ENCODE results near the gene LAD1. TPM values are rescaled to one million over a fixed set of nuclear protein-coding genes. Genes with fewer than 3 reads are reported as not detected.

The LAD1 gene
- total and polyA plus RNA-seq, 2 of the 4 experiments (the other 2 are of a cell fraction): under 0.01 to 0.07 TPM

DNA sequence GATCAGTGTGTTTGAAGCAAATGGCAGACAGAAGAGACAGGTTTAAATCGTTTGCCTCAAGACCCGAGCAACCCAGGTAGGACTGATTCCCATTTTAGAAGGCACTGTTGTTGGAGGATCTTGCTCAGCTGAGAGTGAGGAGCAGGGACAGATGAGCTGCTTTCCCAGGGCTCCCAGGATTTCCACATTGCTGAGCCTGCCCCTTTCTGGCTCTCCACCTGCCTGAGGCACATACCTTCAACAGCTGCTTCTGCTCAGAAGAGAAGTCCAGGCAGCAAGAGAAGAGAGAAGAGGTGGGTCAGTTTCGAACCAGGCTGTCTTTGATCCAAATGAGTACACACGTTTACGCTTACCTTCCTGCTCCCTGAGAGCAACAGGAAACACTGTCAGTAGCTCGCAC, 27.3 kb downstream of the LAD1 start:
- Histone ChIP-seq H3K27ac (ENCODE audit: insufficient read depth, low read length) (no peak overlapping the region), H3K4me2 (ENCODE audit: low read depth, low read length) (no peak overlapping the region), H3K18ac (ENCODE audit: low read depth, low read length) (no peak overlapping the region), H2BK5ac (ENCODE audit: low read depth, low read length, poor library complexity, severe bottlenecking) (no peak overlapping the region), H3K27me3 (ENCODE audit: control insufficient read depth, insufficient read depth, low read length) (peaks cover 91% of the 10 kb centered on the region), H4K8ac (ENCODE audit: low read depth in 2 of 2, low read length in 2 of 2) (no peak overlapping the region), H3K4ac (ENCODE audit: low read depth, low read length) (no peak overlapping the region), H3K9me3 (ENCODE audit: control insufficient read depth, insufficient read depth, low read length) (no peaks in the 10 kb centered on the region; the same call in 1 of the 2 replicates), H2AK5ac (ENCODE audit: low read depth, low read length) (no peak overlapping the region), H4K5ac (ENCODE audit: low read depth, low read length) (no peak overlapping the region), H3K79me1 (ENCODE audit: low read depth in 1 of 2, low read length in 2 of 2) (no peaks in the 10 kb centered on the region), H3K14ac (replicated peaks; ENCODE audit: low read depth, low read length) (no peak overlapping the region), H2BK20ac (ENCODE audit: low read depth, low read length) (no peak overlapping the region), H2BK15ac (ENCODE audit: low read depth, low read length) (no peak overlapping the region), H4K91ac (ENCODE audit: insufficient read depth, low read depth, low read length) (no peak overlapping the region), H3K36me3 (ENCODE audit: control insufficient read depth, insufficient read depth, low read length) (no peaks in the 10 kb centered on the region), H3K56ac (ENCODE audit: extremely low read depth, insufficient read depth, low read length) (no peak overlapping the region), H3K9ac (ENCODE audit: low read depth, low read length) (no peak overlapping the region), H4K20me1 (ENCODE audit: insufficient read depth, low read length) (no peaks in the 10 kb centered on the region), H3K23ac (ENCODE audit: low read depth, low read length) (no peak overlapping the region), H3K4me1 (ENCODE audit: control insufficient read depth, insufficient read depth, low read length) (peaks cover 5% of the 10 kb centered on the region; the same call in 1 of the 2 replicates), H2AFZ (replicated peaks; ENCODE audit: low read length, poor library complexity) (no peak overlapping the region), H3K4me3 (ENCODE audit: insufficient read depth, low read depth, low read length) (no peak overlapping the region), H2BK120ac (ENCODE audit: low read depth, low read length) (no peak overlapping the region), H3K9me1 (ENCODE audit: insufficient read depth, low read length) (no peaks in the 10 kb centered on the region; the same call in 1 of the 2 replicates), H2AK9ac (replicated peaks; ENCODE audit: low read depth, low read length, poor library complexity) (no peak overlapping the region)
- ChIA-PET POLR2A (ENCODE audit: unreplicated experiment) (no interaction called here), CTCF (interaction anchor here (0.6 kb wide), 2 partner anchors 15 to 831 kb away, joined by 3 read pairs; no protein-coding TSS in a partner anchor)
- no peak for DNase-seq
- in situ Hi-C loops (cut with MboI; ENCODE audit: low sequenced_read_pairs): no loop called here
- WGBS, 2 experiments (ENCODE audit: extremely low coverage in 2 of 2, insufficient read length in 1 of 2): 90% methylated on average over 2 of the region's 6 CpGs; no CpG with 5 or more reads in 1 of the 2 experiments
- dilution Hi-C loops (cut with HindIII; ENCODE audit: low sequenced_read_pairs, unreplicated experiment): no loop called here
- ATAC-seq (ENCODE audit: low read depth): no peak
- TF ChIP-seq POLR2A (IDR thresholded peaks at IDR 0.05; ENCODE audit: low read depth, low read length) (no peak), CHD1 (IDR thresholded peaks at IDR 0.05; ENCODE audit: low read depth, low read length) (no peak), BHLHE40 (IDR thresholded peaks at IDR 0.05; ENCODE audit: low read depth, low read length) (no peak), NFE2L2 (IDR thresholded peaks at IDR 0.05; ENCODE audit: low read depth, low read length) (no peak), MXI1 (IDR thresholded peaks at IDR 0.05; ENCODE audit: borderline replicate concordance, low read depth, low read length) (no peak), CEBPB (IDR thresholded peaks at IDR 0.05; ENCODE audit: low read depth, low read length) (no peak), MAFK (IDR thresholded peaks at IDR 0.05; ENCODE audit: low read depth, low read length) (no peak), FOS (IDR thresholded peaks at IDR 0.05; ENCODE audit: low read depth, low read length) (no peak), RFX5 (IDR thresholded peaks at IDR 0.05; ENCODE audit: low read depth, low read length) (no peak), SMC3 (IDR thresholded peaks at IDR 0.05; ENCODE audit: low read depth, low read length) (no peak), RCOR1 (IDR thresholded peaks at IDR 0.05; ENCODE audit: insufficient replicate concordance, low read length) (no peak), RAD21 (IDR thresholded peaks at IDR 0.05; ENCODE audit: low read length) (no peak)
- TF ChIP-seq, protein P1, sequence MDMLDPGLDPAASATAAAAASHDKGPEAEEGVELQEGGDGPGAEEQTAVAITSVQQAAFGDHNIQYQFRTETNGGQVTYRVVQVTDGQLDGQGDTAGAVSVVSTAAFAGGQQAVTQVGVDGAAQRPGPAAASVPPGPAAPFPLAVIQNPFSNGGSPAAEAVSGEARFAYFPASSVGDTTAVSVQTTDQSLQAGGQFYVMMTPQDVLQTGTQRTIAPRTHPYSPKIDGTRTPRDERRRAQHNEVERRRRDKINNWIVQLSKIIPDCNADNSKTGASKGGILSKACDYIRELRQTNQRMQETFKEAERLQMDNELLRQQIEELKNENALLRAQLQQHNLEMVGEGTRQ (IDR thresholded peaks at IDR 0.05; ENCODE audit: low read depth, low read length): no peak
- TF ChIP-seq, protein P2, sequence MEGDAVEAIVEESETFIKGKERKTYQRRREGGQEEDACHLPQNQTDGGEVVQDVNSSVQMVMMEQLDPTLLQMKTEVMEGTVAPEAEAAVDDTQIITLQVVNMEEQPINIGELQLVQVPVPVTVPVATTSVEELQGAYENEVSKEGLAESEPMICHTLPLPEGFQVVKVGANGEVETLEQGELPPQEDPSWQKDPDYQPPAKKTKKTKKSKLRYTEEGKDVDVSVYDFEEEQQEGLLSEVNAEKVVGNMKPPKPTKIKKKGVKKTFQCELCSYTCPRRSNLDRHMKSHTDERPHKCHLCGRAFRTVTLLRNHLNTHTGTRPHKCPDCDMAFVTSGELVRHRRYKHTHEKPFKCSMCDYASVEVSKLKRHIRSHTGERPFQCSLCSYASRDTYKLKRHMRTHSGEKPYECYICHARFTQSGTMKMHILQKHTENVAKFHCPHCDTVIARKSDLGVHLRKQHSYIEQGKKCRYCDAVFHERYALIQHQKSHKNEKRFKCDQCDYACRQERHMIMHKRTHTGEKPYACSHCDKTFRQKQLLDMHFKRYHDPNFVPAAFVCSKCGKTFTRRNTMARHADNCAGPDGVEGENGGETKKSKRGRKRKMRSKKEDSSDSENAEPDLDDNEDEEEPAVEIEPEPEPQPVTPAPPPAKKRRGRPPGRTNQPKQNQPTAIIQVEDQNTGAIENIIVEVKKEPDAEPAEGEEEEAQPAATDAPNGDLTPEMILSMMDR (conservative IDR thresholded peaks at IDR 0.05; ENCODE audit: low read depth, low read length): no peak
- TF ChIP-seq, protein P3, sequence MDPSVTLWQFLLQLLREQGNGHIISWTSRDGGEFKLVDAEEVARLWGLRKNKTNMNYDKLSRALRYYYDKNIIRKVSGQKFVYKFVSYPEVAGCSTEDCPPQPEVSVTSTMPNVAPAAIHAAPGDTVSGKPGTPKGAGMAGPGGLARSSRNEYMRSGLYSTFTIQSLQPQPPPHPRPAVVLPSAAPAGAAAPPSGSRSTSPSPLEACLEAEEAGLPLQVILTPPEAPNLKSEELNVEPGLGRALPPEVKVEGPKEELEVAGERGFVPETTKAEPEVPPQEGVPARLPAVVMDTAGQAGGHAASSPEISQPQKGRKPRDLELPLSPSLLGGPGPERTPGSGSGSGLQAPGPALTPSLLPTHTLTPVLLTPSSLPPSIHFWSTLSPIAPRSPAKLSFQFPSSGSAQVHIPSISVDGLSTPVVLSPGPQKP (IDR thresholded peaks at IDR 0.05; ENCODE audit: borderline replicate concordance, low read depth, low read length): no peak
- intact Hi-C loops (cut with micrococcal nuclease): no loop called here
- no TSS peak for BruUV-seq (replicated peaks)
